HG03066 (cell line): Measurements from ENCODE around the gene CXorf66.
"Not testable (repeated sequence)": the region's sequence is repeated elsewhere in the genome, so short reads cannot be mapped to it uniquely, and the experiment has no call there.

Source experiments
- ATAC-seq: cut with Tn5 transposase; IDR thresholded peaks from one replicate; pipeline ENCODE4 v1.9.1; 2021; ENCODE audit warnings: low read depth; ENCODE audit not compliant: unreplicated experiment

CXorf66 gene

GRCh38 chrX:139930401-139930800 lies 34.9 kb downstream of the CXorf66 start:
- no peak for ATAC-seq

- ATAC-seq: no peak
Measured at GRCh38 chrX:139929876-139930275, 35.4 kb downstream of the CXorf66 start.

- ATAC-seq: no peak
Measured at GRCh38 chrX:139924696-139925095, 40.6 kb downstream of the CXorf66 start.

GRCh38 chrX:139924069-139924695 lies 41.1 kb downstream of the CXorf66 start:
- ATAC-seq: no peak

- not testable (repeated sequence) for ATAC-seq
Measured at GRCh38 chrX:139921142-139921541, 44.2 kb downstream of the CXorf66 start.

- no peak for ATAC-seq
Measured at GRCh38 chrX:139920316-139920715, 45.0 kb downstream of the CXorf66 start.

- no peak for ATAC-seq
Measured at GRCh38 chrX:139914421-139914820, 50.9 kb downstream of the CXorf66 start.

GRCh38 chrX:139909712-139910111 lies 55.6 kb downstream of the CXorf66 start:
- ATAC-seq: no peak

- ATAC-seq: no peak
Measured at GRCh38 chrX:139907078-139907477, 58.2 kb downstream of the CXorf66 start.

- no peak for ATAC-seq
Measured at GRCh38 chrX:139905743-139906142, 59.6 kb downstream of the CXorf66 start.
